DOHH2 (cell line): Measurements from ENCODE around the gene SLC25A18.

ENCODE experiments used
- EZH2phosphoT487 ChIP-seq: fragments of 200-600 bp; sonication (generic); IDR thresholded peaks from 2 replicates; pipeline ENCODE4 v1.6.1; 2017; ENCODE audit warnings: borderline replicate concordance, mild to moderate bottlenecking, antibody characterized with exemption, low read length, moderate library complexity, mixed read lengths
- TF ChIP-seq, protein P1 (sequence below): fragments of 200-600 bp; sonication (generic); IDR thresholded peaks from one replicate; pipeline ENCODE4 v1.5.1; 2014; ENCODE audit warnings: antibody characterized with exemption, mild to moderate bottlenecking, low read depth, low read length; ENCODE audit not compliant: poor library complexity, severe bottlenecking

GRCh38 chr22:17518406-17518805 is 44.9 kb upstream of the SLC25A18 start:
- TF ChIP-seq EZH2phosphoT487, result no peak
- TF ChIP-seq, protein P1, sequence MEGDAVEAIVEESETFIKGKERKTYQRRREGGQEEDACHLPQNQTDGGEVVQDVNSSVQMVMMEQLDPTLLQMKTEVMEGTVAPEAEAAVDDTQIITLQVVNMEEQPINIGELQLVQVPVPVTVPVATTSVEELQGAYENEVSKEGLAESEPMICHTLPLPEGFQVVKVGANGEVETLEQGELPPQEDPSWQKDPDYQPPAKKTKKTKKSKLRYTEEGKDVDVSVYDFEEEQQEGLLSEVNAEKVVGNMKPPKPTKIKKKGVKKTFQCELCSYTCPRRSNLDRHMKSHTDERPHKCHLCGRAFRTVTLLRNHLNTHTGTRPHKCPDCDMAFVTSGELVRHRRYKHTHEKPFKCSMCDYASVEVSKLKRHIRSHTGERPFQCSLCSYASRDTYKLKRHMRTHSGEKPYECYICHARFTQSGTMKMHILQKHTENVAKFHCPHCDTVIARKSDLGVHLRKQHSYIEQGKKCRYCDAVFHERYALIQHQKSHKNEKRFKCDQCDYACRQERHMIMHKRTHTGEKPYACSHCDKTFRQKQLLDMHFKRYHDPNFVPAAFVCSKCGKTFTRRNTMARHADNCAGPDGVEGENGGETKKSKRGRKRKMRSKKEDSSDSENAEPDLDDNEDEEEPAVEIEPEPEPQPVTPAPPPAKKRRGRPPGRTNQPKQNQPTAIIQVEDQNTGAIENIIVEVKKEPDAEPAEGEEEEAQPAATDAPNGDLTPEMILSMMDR, result no peak
